HepG2 (cell line): Measurements from ENCODE around the gene NELFB. TPM values are rescaled to one million over a fixed set of nuclear protein-coding genes. Genes with fewer than 3 reads are reported as not detected.

Source experiments
- ASH2L ChIP-seq: fragments of 300-600, 200-600 bp; sonication (generic); IDR thresholded peaks from 2 replicates; pipeline ENCODE4 v1.7.0; 2017; ENCODE audit warnings: low read depth, mild to moderate bottlenecking, moderate library complexity, mixed read lengths, low read length; ENCODE audit not compliant: insufficient read length
- BORCS8-MEF2B ChIP-seq: sonication (generic); formaldehyde crosslinking; IDR thresholded peaks from 2 replicates; pipeline ENCODE4 v1.8.0; 2022; ENCODE audit warnings: mild to moderate bottlenecking, missing genetic modification reagents
- EED ChIP-seq: sonication (generic); formaldehyde crosslinking; IDR thresholded peaks from 2 replicates; pipeline ENCODE4 v1.5.0; 2020; ENCODE audit warnings: mild to moderate bottlenecking, missing genetic modification reagents
- KDM6A ChIP-seq: IDR thresholded peaks from 2 replicates; pipeline ENCODE4 v1.6.1; 2016; ENCODE audit warnings: low read depth
- MXD3 ChIP-seq: IDR thresholded peaks from 2 replicates; pipeline ENCODE4 v1.6.1; 2016; ENCODE audit warnings: mild to moderate bottlenecking, missing biosample characterization, missing genetic modification reagents
- NCOA1 ChIP-seq: sonication (generic); formaldehyde crosslinking; IDR thresholded peaks from 2 replicates; pipeline ENCODE4 v1.9.0; 2021; ENCODE audit warnings: missing genetic modification reagents
- PHF21A ChIP-seq: sonication (generic); formaldehyde crosslinking; IDR thresholded peaks from 2 replicates; pipeline ENCODE4 v1.5.0; 2020; ENCODE audit warnings: mild to moderate bottlenecking, missing genetic modification reagents
- PLRG1 ChIP-seq: fragments of 450-650 bp; conservative IDR thresholded peaks from 2 replicates; pipeline ENCODE4 v1.6.1; 2016
- RAD21 ChIP-seq: fragments of 450-650 bp; formaldehyde crosslinking; IDR thresholded peaks from 2 replicates; pipeline ENCODE4 v1.5.0; 2020; ENCODE audit warnings: mild to moderate bottlenecking
- RXRB ChIP-seq: IDR thresholded peaks from 2 replicates; pipeline ENCODE4 v1.6.1; 2016; ENCODE audit warnings: borderline replicate concordance, missing genetic modification reagents, missing compliant biosample characterization
- SOX6 ChIP-seq, 2 experiments: fragments of 450-650 bp in 1 of 2; sonication (generic) in 1 of 2; formaldehyde crosslinking in 1 of 2; IDR thresholded peaks; 2 replicates each; pipeline versions ENCODE4 v1.4.0 to v1.6.1; 2017 to 2020; ENCODE audit warnings: antibody characterized with exemption in 1 of 2, mild to moderate bottlenecking in 1 of 2, missing genetic modification reagents in 1 of 2
- SP5 ChIP-seq: IDR thresholded peaks from 2 replicates; pipeline ENCODE4 v1.6.1; 2016; ENCODE audit warnings: low read depth, borderline replicate concordance
- TRAFD1 ChIP-seq: sonication (generic); formaldehyde crosslinking; IDR thresholded peaks from 2 replicates; pipeline ENCODE4 v1.5.1; 2020; ENCODE audit warnings: missing genetic modification reagents, mild to moderate bottlenecking, borderline replicate concordance
- ZBTB4 ChIP-seq: sonication (generic); formaldehyde crosslinking; IDR thresholded peaks from 2 replicates; pipeline ENCODE4 v1.4.0; 2020; ENCODE audit warnings: missing genetic modification reagents, mild to moderate bottlenecking, borderline replicate concordance
- ZNF18 ChIP-seq: sonication (generic); formaldehyde crosslinking; IDR thresholded peaks from 2 replicates; pipeline ENCODE4 v1.8.0; 2022; ENCODE audit warnings: mild to moderate bottlenecking, missing genetic modification reagents; ENCODE audit not compliant: insufficient replicate concordance
- ZNF639 ChIP-seq: conservative IDR thresholded peaks from 2 replicates; pipeline ENCODE4 v1.6.1; 2018; ENCODE audit warnings: missing genetic modification reagents
- ZNF746 ChIP-seq: sonication (generic); formaldehyde crosslinking; IDR thresholded peaks from 2 replicates; pipeline ENCODE4 v1.8.0; 2022; ENCODE audit warnings: mild to moderate bottlenecking, missing genetic modification reagents
- ZNF883 ChIP-seq: sonication (generic); formaldehyde crosslinking; IDR thresholded peaks from 2 replicates; pipeline ENCODE4 v1.5.1; 2020; ENCODE audit warnings: mild to moderate bottlenecking, missing genetic modification reagents; ENCODE audit errors: not compliant biosample characterization
- ZSCAN20 ChIP-seq: sonication (generic); formaldehyde crosslinking; IDR thresholded peaks from 2 replicates; pipeline ENCODE4 v1.4.0; 2020; ENCODE audit warnings: missing genetic modification reagents, mild to moderate bottlenecking, borderline replicate concordance
- polyA plus RNA-seq, 8 experiments: library from polyadenylated mRNA; depleted of rRNA in 3 of 8; stranded (reverse) in 7 of 8; unstranded in 1 of 8; fragments of >200 nt; fragmentation: Illumina TruSeq in 4 of 8; extraction: Trizol in 4 of 8; gene quantifications; 2 replicates each; pipeline versions ENCODE4 v1.2.1 to v1.2.3, GENCODE V29; 2011 to 2016; ENCODE audit warnings: low read depth in 4 of 8, missing spikeins in 1 of 8, mixed read lengths in 1 of 8; ENCODE audit not compliant: insufficient read depth in 1 of 8
- total RNA-seq, 5 experiments: library from RNA; depleted of rRNA; stranded (reverse); fragments of >200 nt; fragmentation: Illumina TruSeq; extraction: Trizol; gene quantifications; 2 replicates each; pipeline ENCODE4 v1.2.3, GENCODE V29; 2016; ENCODE audit warnings: low read depth in 1 of 5

NELFB gene
- total and polyA plus RNA-seq, 2 of the 13 experiments (the other 11 are each of a cell fraction or from before 2014, with no cell fraction given), result 26.5 to 45.8 TPM

- no peak for TF ChIP-seq ZNF639 (CRISPR knock-in tag)
- no peak for TF ChIP-seq PLRG1
- no peak for TF ChIP-seq TRAFD1 (CRISPR knock-in tag)
- TF ChIP-seq ZNF18, result no peak
- no peak for TF ChIP-seq ZNF883 (CRISPR knock-in tag)
- TF ChIP-seq PHF21A (CRISPR knock-in tag), result peak; percentile 40; the same call in 1 of the 2 replicates
- no peak for TF ChIP-seq RAD21 (CRISPR knock-in tag)
- TF ChIP-seq SOX6 (IDR thresholded peaks at IDR 0.05), result no peak
- no peak for TF ChIP-seq SOX6 (CRISPR knock-in tag; IDR thresholded peaks at IDR 0.05)
- TF ChIP-seq ZBTB4, result no peak
- TF ChIP-seq EED (CRISPR knock-in tag), result no peak
- TF ChIP-seq KDM6A (CRISPR knock-in tag), result no peak
- TF ChIP-seq SP5, result no peak
- no peak for TF ChIP-seq ZNF746 (CRISPR knock-in tag)
- TF ChIP-seq BORCS8-MEF2B, result no peak
- TF ChIP-seq MXD3, result no peak
- 0 out of 2 replicates have a peak, but pooled peaks have one; percentile 58 for TF ChIP-seq NCOA1 (CRISPR knock-in tag)
- no peak for TF ChIP-seq RXRB (CRISPR knock-in tag)
- no peak for TF ChIP-seq ZSCAN20
- peak; percentile 9 for TF ChIP-seq ASH2L
Measured at GRCh38 chr9:137242269-137243203, 12.6 kb upstream of the NELFB start (continued).
